GM12891 (cell line): ENCODE data around the gene SACS.

ENCODE experiments used
- PAX5 ChIP-seq: IDR thresholded peaks from 2 replicates; pipeline ENCODE4 v1.6.1; 2011; ENCODE audit warnings: low read length, moderate library complexity, mild to moderate bottlenecking; ENCODE audit not compliant: insufficient read depth, severe bottlenecking
- POLR2A ChIP-seq: IDR thresholded peaks from 2 replicates; pipeline ENCODE4 v1.6.1; 2011; ENCODE audit warnings: low read depth, low read length, control low read depth
- POLR2AphosphoS5 ChIP-seq: IDR thresholded peaks from 2 replicates; pipeline ENCODE4 v1.6.1; 2011; ENCODE audit warnings: low read depth, low read length, control low read depth
- POU2F2 ChIP-seq: IDR thresholded peaks from 2 replicates; pipeline ENCODE4 v1.6.1; 2011; ENCODE audit warnings: low read depth, mild to moderate bottlenecking, control low read depth, low read length, moderate library complexity
- SPI1 ChIP-seq: IDR thresholded peaks from 2 replicates; pipeline ENCODE4 v1.6.1; 2011; ENCODE audit warnings: low read depth, low read length, control low read depth
- TAF1 ChIP-seq: IDR thresholded peaks from 2 replicates; pipeline ENCODE4 v1.6.1; 2011; ENCODE audit warnings: low read depth, low read length, control low read depth

DNA sequence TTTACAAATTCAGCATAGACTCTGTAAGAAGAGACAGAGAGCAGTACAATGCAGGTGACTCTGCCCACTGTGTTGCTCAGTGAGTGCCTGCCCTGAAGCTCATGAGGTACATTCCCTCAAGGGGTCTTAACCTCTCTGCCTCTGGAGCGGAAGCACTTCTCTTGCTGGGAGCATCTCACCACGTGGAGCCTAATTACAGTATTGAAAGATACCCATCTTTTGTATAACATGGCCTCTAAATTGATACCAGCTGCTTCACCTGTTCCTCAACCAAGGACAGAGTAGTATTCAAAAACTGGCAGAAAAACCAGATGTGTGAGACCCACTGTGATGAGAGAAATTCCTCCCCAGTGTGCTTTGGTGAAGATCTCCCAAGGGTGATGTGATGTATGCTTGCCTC, 77.1 kb downstream of the SACS start:
- TF ChIP-seq POLR2A = no peak
- TF ChIP-seq POU2F2 = no peak
- no peak for TF ChIP-seq POLR2AphosphoS5
- TF ChIP-seq TAF1 = no peak
- no peak for TF ChIP-seq SPI1
- no peak for TF ChIP-seq PAX5
